HG02759 (cell line): ENCODE data around the gene RCAN1.
A peak's percentile ranks its signal among the peaks of the same experiment; 100 is the strongest.

ENCODE experiments used
- ATAC-seq: cut with Tn5 transposase; IDR thresholded peaks from one replicate; pipeline ENCODE4 v1.9.1; 2021; ENCODE audit warnings: mild to moderate bottlenecking, moderate library complexity; ENCODE audit not compliant: unreplicated experiment

RCAN1 gene

GRCh38 chr21:34614628-34615486 is at the start of gene RCAN1:
Gene RCAN1, minus strand, starts transcription at chr21:34615113. Its CDS starts 102 bp downstream, at chr21:34615011.
- ATAC-seq: peak; percentile 97

GRCh38 chr21:34661848-34662247 is 46.9 kb upstream of the RCAN1 start:
- ATAC-seq: no peak

GRCh38 chr21:34653522-34653921 is 38.6 kb upstream of the RCAN1 start:
- ATAC-seq: no peak

GRCh38 chr21:34651642-34652041 is 36.7 kb upstream of the RCAN1 start:
- ATAC-seq: no peak

- ATAC-seq: no peak
These were observed 36.0 kb upstream of the RCAN1 start for GRCh38 chr21:34650861-34651431.

- ATAC-seq: no peak
These were observed 34.5 kb upstream of the RCAN1 start for GRCh38 chr21:34649400-34649799.

GRCh38 chr21:34648739-34649297 is 33.9 kb upstream of the RCAN1 start:
- no peak for ATAC-seq

- no peak for ATAC-seq
These were observed 32.6 kb upstream of the RCAN1 start for GRCh38 chr21:34647555-34647954.

GRCh38 chr21:34644825-34645224 is 29.9 kb upstream of the RCAN1 start:
- no peak for ATAC-seq

- ATAC-seq: peak; percentile 62
These were observed 27.5 kb upstream of the RCAN1 start for GRCh38 chr21:34642211-34643075.

- no peak for ATAC-seq
These were observed 25.9 kb upstream of the RCAN1 start for GRCh38 chr21:34640858-34641257.

GRCh38 chr21:34639882-34640788 is 25.2 kb upstream of the RCAN1 start:
- ATAC-seq: peak; percentile 35

GRCh38 chr21:34639250-34639649 is 24.3 kb upstream of the RCAN1 start:
- no peak for ATAC-seq

GRCh38 chr21:34636961-34637360 is 22.0 kb upstream of the RCAN1 start:
- no peak for ATAC-seq

GRCh38 chr21:34635307-34635706 is 20.4 kb upstream of the RCAN1 start:
- no peak for ATAC-seq

- no peak for ATAC-seq
These were observed 17.6 kb upstream of the RCAN1 start for GRCh38 chr21:34632498-34632897.

GRCh38 chr21:34630536-34631143 is 15.7 kb upstream of the RCAN1 start:
- no peak for ATAC-seq

GRCh38 chr21:34626131-34626530 is 11.2 kb upstream of the RCAN1 start:
- no peak for ATAC-seq

- no peak for ATAC-seq
These were observed 10.2 kb upstream of the RCAN1 start for GRCh38 chr21:34625030-34625593.
